NOMO-1 treated with dmso at 0.1 percent for 144 hours (cell line): ENCODE data around the gene CDA.

Experiments
- DNase-seq: peaks from one replicate; lab custom pipeline; 2025; ENCODE audit not compliant: unreplicated experiment; lab: John Stamatoyannopoulos, UW

Gene CDA

DNA sequence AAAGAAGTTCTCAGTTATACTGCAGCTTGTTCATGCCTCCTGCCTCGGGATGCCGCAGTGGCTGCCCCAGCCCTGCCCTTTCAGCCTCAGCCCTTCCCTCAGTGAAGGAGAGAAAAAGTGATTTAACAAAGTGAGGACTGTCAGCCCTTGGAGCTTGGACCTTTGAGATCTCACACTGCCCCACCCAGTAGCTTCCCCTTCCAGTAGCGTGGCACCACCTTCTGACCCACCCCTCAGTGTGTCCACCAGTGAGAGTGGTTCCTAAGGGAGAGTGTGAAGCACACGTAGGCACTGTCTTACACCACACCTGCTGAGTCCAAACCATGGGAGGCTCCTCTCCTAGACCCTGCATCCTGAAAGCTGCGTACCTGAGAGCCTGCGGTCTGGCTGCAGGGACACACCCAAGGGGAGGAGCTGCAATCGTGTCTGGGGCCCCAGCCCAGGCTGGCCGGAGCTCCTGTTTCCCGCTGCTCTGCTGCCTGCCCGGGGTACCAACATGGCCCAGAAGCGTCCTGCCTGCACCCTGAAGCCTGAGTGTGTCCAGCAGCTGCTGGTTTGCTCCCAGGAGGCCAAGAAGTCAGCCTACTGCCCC, at the start of gene CDA:
TSS of gene CDA (plus strand) at position 464 of the 592 bp plus-strand sequence. CDS start at position 497, 33 bp downstream.
- DNase-seq = peak; percentile 38

DNA sequence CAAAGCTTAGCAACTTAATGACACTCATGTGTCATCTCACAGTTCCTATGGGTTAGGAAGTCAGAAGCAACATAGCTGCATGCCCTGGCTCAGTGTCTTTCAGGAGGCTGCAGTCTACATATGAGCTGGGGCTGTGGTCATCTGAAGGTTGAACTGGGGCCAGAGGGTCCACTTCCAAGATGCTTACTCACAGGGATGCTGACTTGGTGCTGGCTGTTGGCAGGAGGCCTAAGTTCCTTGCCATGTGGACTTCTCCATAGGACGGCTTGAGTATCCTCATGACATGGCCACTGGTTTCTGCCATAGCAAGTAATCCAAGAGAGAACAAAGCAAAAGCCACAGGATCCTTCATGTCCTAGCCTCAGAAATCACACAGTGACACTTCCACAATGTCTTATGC, 48.6 kb upstream of the CDA start:
- DNase-seq = no peak

DNA sequence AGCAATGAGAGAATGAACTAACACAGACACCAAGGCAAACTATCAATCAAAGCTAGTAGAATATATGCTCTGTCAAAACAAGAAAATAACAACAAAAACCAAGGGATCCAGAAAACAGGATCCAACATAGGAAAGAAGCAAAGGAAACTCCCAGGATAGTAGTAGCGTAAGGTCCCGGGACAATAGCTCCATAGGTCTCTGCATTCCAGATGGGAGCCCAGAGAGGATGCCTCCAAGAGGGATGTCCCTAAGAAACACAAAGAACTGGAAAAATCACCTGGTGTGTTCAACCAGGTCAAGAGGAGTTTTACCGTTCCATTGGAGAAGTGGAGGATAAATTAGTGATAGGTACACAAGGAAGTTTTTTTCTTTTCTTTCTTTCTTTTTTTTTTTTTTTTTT, 42.3 kb upstream of the CDA start:
- no peak for DNase-seq

DNA sequence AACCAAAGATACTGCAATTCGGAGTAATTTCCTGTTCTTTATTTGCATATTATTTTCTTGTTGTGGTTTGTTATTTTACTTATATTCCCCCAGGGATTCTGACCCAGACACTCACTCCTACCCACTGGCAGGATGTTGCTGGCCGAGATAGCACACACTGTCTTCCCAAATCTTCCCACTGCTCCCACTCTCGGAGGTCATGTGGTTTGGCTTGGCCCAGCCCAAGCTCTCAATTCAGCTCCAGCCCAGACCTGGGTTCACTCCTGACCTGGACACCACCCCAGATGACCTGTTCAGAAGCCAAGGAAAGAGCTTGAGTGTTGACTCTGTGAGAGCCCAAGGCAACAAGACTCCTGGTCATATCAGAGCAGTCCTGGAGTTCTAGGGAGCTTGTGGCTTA, 37.7 kb upstream of the CDA start:
- no peak for DNase-seq

DNA sequence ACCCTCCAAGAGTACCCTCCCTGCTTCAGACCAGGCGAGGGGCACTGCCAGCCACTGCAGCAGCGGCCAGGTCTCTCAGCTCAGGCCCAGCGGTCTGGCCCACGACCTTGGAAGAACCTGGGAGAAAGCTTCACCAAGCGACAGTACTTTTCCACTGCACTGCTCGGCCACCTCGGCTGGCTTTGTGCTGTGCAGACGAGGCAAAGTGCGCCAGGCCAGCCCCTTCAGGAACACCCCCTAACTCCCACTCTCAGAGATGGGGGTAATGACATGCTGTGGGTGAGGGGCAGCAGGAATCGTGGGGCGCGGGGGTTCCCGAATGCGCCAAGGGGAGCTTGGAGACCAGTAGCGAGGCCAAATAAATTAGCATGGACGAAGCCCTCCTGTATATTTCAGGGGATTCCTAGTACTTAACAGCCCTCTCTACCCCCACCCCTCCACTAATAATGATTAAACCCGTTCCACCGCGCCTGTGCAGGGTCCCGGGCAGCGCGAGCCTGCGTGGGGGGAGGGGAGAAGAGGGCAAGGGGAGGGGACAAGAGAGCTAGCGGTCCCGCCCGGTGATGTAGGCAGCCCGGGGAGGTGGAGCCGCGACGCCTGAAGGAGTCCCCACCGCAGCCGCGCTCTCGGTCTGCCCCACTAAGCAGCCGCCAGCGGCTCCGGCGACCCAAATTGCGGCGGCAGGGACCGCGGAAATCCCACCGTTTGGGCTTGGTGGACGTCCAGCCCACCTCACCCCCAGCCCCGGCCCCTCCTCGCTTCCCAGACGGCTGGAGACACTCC, 36.8 kb upstream of the CDA start, which contains the start of gene FAM43B:
TSS of gene FAM43B (plus strand) at position 629 of the 783 bp plus-strand sequence. CDS start 401 bp downstream, outside the sequence.
- no peak for DNase-seq

DNA sequence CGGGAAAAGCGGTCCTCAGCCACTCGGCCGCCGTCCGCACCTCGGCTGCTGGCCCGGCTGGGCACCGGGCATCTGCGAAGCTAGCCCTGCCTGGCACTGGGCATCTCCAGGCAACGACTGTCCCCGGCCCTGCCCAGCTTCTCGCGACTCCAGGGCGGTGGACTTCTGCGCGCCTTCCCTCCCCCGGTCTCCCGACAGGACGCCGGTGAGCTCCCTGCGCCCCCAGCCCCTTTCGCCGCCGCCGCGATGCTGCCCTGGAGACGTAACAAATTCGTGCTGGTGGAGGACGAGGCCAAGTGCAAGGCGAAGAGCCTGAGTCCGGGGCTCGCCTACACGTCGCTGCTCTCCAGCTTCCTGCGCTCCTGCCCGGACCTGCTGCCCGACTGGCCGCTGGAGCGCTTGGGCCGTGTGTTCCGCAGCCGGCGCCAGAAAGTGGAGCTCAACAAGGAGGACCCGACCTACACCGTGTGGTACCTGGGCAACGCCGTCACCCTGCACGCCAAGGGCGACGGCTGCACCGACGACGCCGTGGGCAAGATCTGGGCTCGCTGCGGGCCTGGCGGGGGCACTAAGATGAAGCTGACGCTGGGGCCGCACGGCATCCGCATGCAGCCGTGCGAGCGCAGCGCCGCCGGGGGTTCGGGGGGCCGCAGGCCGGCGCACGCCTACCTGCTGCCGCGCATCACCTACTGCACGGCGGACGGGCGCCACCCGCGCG, 36.0 kb upstream of the CDA start:
- DNase-seq = no peak

DNA sequence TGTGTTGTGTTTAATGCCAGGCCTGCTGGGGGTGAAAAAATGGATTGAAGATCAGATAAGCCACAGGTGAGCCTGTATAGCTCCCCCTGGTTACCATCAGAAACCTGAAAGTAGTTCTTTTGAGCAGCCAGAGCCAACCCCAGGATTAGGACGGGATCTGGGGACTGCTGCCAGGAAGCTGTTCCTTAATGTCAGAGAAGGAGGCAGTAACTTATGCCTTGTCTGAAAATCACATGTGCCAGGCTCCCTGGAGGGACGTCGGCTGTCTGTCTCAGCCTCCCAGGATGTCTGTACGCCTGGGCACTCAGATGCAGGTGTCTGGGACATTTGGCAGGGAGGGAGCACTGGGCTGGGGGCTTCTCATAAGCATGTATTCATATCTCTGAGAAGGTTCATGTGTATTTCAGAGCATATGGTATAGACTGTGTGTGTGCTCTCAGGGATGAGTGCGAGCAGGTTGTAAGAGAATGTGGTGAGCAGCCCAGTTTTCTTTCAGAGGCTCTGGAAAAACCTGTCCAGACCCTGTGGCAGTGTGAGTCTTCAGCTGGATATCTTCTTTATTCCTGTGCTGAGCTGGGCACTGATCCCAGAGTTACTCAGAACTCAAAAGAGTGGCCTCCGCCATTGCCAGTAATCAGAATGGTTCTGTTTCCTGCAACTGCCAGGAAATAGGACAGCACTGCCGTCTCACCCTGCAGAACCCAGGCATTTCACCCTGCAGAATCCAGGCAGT, 33.7 kb upstream of the CDA start:
- DNase-seq = no peak

DNA sequence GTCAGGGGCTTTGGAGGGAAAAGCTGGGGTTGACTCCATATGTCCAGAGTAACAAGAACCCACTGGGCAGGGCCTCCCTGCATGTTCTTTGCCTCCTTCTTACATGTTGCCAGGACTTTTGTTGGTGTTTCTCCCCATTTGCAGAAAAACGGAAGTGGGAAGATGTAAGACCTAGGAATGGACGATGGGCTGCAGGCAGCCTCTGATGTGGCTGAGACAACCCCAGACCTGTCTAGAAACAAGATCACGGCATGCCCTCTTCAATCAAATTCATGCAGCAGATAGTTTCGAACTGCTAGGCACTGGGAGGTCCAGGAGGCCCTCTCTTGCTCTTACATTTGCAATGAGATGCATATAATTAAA, 33.2 kb upstream of the CDA start:
- no peak for DNase-seq

DNA sequence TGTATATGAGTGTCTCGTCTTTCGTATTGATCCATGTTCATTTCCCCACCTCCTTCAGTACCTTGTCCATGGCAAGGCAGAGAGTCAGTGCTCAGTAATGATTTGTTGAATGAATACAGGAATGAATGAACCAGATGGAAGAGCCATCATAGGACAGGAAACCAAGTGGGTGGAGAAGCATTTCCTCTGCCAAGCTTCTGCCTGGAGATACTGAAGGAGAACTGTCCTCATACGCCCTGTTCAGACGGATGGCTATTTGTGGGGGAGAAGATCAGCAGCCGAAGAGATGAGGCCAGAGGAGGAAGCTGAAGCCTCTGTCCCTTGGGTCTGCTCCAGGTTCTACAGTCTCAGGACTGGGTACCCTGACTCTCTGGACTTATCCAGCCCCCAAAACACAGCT, 30.7 kb upstream of the CDA start:
- no peak for DNase-seq

DNA sequence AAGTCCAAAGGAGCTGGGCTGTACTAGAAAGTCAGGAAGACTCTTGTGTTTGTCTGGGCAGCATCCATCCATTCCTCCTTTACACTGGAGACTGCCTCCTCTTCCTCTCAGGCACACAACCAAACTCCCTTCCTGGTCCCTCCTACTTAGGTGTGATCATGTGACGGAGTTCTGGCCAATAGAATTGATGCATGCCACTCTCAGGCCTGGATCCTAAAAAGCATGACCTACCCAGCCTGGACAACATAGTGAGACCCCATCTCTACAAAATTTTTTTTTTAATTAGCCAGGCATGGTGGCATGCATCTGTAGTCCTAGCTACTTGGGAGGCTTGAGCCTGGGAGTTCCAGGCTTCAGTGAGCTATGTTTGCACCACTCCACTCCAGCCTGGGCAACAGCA, 27.9 kb upstream of the CDA start:
- no peak for DNase-seq

DNA sequence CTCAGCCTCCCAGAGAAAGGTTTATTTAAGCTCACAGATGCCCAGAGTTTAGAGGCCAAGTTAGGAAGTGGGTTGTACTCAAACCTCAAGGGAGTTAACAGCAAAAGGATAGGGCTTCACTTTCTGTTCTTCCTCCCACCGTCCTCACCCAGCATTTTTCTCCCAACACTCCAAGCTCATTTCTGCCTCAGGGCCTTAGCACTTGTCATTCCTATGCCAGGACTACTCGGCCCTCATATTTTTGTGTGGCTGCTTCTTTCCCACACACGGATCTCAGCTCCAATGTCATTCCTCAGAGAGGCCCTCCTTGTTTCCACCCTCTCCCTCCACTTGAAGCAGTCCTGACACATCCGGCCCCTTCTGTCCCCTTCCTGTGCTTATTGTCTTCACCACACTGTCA, 23.7 kb upstream of the CDA start:
- no peak for DNase-seq

DNA sequence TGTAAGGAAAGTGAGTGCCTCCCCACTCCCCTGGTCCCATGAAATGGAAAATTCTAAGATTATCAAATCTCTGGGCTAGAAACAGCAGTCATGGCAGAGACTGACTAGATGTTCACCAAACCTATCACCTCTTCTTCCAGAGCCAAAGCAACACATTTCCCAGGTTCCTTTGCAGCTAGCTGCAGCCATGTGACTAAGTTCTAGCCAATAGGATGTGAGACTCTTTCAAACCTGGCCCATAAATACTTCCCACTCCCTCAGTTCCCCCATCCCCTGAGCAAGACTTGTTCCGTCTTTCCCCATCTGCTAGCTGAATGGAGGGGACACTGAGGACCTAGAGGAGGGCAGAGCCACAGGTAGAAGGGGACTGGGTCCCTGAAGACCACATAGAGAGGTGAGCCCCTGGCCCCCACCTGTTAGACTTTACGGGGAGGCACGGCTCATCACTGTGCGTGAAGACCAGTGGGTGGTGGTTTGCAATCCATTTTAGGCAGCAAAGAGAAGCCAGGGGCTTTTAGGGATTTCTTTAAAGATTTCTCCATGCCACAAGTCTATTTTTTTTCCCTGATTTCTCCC, 19.3 kb upstream of the CDA start:
- DNase-seq = no peak

DNA sequence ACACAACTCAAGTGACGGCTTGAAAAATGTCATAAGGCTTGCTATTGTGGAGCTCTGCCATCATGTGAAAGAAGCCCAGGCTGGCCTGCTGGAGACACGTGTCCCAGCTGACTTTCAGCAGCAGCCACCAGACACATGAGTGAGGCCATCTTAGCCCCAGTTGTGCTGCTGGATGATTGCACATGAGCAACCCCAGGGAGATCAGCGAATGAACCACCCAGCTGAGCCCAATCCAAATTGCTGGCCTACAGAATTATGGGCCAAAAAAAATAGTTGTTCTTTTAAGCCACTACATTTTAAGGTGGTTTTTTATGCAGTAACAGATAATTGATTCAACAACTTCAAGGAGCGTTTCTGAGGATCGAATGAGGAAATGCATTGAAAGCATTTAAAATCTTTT, 17.5 kb upstream of the CDA start:
- no peak for DNase-seq

DNA sequence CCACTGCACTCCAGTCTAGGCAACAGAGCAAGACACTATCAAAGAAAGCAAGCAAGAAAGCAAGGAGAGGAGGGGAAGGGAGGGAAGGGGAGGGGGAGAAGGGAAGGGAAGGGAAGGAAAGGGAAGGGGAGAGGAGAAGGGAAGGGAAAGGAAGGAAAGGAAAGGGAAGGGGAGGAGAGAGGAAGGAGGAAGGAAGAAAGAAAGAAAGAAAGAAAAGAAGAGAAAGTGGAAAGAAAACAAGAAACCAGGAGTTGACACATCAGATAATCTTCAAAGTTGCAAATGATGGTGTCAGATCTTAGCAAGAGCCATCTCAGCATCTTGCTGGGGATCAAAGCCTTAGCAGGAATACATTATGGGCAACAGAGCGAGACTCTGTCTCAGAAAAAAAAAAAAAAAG, 14.9 kb upstream of the CDA start:
- no peak for DNase-seq

DNA sequence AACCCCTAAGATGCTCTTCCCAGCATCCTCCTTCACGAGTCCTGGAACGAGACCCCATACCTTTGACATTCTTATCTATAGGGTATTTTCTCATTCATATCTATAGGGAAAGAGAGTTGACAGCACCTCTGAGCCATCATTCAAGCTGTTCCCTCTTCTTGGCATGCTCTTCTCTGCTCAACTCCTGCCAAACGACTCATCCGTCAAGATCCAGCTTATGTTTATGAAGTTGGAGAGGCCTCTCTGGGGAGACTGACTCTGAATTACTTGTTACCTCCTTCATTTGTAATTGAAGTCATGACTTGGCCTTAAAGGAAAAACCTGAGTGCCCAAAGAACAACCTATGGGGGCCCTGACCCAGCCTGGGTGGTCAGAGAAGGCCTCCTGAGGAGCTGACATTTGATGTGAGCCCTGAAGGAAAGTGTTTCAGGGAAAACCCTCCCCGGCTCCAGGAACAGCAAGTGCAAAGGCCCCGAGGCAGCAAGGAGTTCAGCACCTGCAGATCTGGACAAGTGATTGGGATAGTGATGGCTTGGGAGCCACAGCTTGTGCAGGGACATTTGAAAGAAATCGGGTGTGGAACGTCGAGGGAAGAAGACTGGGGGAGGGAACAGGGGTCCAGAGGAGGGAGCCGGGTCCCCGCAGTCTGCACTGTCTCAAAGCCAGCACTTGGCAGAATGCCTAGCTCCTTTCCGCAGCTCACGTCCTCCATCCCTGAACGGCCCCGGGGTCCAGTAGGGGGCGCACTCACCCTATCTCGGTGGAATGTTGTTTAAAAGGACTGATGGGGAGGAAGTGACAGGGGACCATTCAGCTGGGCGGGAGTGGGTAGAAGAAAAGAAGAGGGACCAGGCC, 14.0 kb upstream of the CDA start:
- DNase-seq = peak; percentile 69

DNA sequence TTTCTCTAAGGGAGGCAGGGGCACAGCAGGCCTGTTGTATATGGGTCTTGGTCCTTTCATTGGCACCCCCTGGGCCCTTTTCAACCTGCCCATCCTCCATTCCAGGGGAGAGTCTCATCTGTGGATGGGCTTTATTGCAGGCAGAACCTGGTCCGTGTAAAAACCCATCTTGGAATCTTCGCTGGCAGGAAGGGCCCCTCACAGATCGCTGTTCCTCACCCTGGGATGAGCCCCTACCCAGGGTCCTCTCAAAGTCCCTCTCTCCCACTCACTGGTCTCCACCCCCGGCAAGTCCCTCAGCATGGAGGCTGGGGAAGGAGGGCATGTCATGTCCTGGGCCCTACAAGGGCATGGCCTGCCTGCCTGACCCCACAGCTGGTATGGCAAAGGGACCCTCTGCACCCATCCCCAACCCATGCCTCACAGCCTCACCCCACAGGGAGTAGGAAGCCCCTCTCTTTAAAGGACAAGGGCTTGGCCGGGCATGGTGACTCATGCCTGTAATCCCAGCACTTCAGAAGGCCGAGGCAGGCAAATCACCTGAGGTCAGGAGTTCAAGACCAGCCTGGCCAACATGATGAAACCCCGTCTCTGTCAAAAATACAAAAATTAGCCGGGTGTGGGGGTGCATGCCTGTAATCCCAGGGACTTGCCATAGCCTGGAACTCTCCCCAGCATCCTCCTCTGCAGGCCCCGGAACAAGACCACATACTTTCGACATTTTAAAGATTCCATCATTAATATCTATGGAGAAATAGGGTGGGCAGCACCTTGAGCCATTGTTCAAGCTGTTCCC, 13.2 kb upstream of the CDA start:
- DNase-seq = no peak

DNA sequence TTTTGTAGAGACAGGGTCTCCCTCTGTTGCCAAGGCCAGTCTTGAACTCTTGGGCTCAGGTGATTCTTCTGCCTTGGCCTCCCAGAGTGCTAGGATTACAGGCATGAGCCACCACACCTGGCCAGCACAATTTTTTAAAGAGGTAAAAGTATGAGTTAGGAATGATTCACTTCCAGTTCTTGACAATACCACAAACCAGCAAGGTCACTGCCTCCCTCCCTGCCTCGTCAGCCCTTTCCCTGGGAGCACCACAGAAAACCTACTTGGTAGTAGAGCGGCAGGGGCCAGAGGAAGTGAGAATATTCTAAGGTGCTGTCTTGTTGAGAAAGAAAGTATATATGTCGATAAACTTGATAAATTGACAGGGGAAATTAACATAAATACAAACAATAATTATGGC, 10.8 kb upstream of the CDA start:
- no peak for DNase-seq

DNA sequence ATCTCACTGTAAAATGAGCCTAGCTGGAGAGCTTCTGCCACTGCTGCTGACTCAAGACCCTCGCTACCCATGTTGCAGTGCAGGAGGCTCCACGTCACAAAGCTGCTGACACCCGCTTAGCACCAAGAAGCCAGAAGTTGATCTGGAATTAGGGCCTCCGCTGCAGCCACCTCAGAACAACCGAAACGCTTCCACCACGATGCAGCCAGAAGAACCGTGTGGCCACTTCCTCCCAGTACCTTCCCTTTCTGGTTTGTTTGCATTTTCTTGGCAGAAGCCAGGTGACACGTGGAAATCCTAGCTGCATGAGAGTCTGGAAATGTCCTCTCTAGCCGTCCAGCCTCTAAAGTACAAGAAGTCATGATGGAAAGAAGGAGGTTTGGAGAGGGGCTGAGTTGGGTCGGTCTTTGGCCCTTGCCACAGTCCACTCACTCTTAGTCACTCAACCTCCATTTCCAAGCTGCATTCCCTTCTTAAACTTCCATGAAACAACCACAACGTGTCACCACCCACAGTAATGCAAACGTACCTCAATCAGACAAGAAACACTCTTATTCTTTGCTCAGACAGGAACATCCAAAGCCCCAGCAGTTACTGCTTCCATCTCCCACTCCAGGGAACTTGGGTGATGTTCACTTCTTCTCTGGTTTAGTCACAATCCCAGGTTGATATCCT, 10.0 kb upstream of the CDA start:
- DNase-seq = no peak

DNA sequence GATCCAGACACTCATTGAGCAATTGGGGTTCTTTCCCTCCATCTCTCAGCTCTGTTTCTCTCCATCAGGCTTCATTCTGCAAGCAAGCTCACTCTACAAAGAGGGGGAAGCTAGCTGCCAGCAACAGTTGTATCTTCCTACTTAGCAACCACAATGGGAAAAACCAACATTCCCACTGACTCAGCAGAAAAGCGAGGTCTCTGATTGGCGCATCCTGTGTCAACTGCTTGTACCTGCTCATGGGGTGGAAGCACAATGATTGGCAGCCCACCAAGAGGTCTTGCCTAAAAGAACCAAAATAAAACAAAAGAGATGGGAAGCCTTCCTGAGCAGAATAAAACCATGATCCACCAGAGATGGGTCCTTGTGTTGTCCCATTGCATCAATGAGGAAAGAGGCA, 4.0 kb upstream of the CDA start:
- no peak for DNase-seq
